T47D (cell line): ENCODE data around the gene RNF217.
A peak's percentile ranks its signal among the peaks of the same experiment; 100 is the strongest.

Experiments used
- DNase-seq, 2 experiments: peaks; one replicate each; pipeline versions ENCODE4 v3.0.0 to v3.0.0-alpha.2; 2011 to 2012; ENCODE audit warnings: low read depth in 1 of 2, low spot score in 1 of 2
- JUND ChIP-seq: IDR thresholded peaks from 2 replicates; pipeline ENCODE4 v1.6.1; 2012; ENCODE audit warnings: low read depth
- in situ Hi-C: cut with HindIII; loops from 2 replicates; pipeline ENCODE4 v1.10.0; 2016; ENCODE audit warnings: low sequenced_read_pairs, low pct_unique_long_range_greater_than_20kb

RNF217 gene

GRCh38 chr6:125095580-125096301, 133.5 kb downstream of the RNF217 start:
- in situ Hi-C loops, result no loop called here
- no peak for DNase-seq
- no peak for TF ChIP-seq JUND

GRCh38 chr6:125097186-125097585, 134.9 kb downstream of the RNF217 start:
- no peak for DNase-seq
- no peak for TF ChIP-seq JUND
- in situ Hi-C loops, result no loop called here

GRCh38 chr6:125098253-125098652, 136.0 kb downstream of the RNF217 start:
- TF ChIP-seq JUND, result no peak
- no peak for DNase-seq
- in situ Hi-C loops, result no loop called here

- peak; percentile 62 to 84 for DNase-seq
- in situ Hi-C loops, result no loop called here
- no peak for TF ChIP-seq JUND
Observed at GRCh38 chr6:125099211-125100073, 137.2 kb downstream of the RNF217 start.

GRCh38 chr6:125100074-125100652, 137.9 kb downstream of the RNF217 start:
- no peak for TF ChIP-seq JUND
- in situ Hi-C loops, result no loop called here
- no peak for DNase-seq

GRCh38 chr6:125101128-125101527, 138.9 kb downstream of the RNF217 start:
- no peak for TF ChIP-seq JUND
- DNase-seq, result no peak
- in situ Hi-C loops, result no loop called here

- peak in 1 of 2 experiments; percentile 89 for DNase-seq
- peak; percentile 59 for TF ChIP-seq JUND
- in situ Hi-C loops, result no loop called here
Observed at GRCh38 chr6:125101631-125102030, 139.4 kb downstream of the RNF217 start.

GRCh38 chr6:125102411-125102810, 140.2 kb downstream of the RNF217 start:
- no peak for DNase-seq
- no peak for TF ChIP-seq JUND
- in situ Hi-C loops, result no loop called here

- in situ Hi-C loops, result no loop called here
- DNase-seq, result peak in 1 of 2 experiments; percentile 67
- TF ChIP-seq JUND, result no peak
Observed at GRCh38 chr6:125102891-125103290, 140.7 kb downstream of the RNF217 start.

GRCh38 chr6:125104425-125104824, 142.2 kb downstream of the RNF217 start:
- in situ Hi-C loops, result no loop called here
- peak in 1 of 2 experiments; percentile 54 for DNase-seq

GRCh38 chr6:125107048-125107447, 144.8 kb downstream of the RNF217 start:
- no peak for DNase-seq
- in situ Hi-C loops, result no loop called here
- no peak for TF ChIP-seq JUND

More at GRCh38 chr6:125104425-125104824, 142.2 kb downstream of the RNF217 start:
- TF ChIP-seq JUND, result no peak

- no peak for DNase-seq
- TF ChIP-seq JUND, result no peak
- in situ Hi-C loops, result no loop called here
Observed at GRCh38 chr6:125107896-125108295, 145.7 kb downstream of the RNF217 start.

GRCh38 chr6:125110056-125110455, 147.8 kb downstream of the RNF217 start:
- in situ Hi-C loops, result no loop called here

More at GRCh38 chr6:125110056-125110455, 147.8 kb downstream of the RNF217 start:
- DNase-seq, result no peak
- no peak for TF ChIP-seq JUND
